Femur (tissue), 1 donor: ENCODE data around the gene DHX32.
"Not testable (repeated sequence)": the region's sequence is repeated elsewhere in the genome, so short reads cannot be mapped to it uniquely, and the experiment has no call there.

Experiments
- DNase-seq: peaks from one replicate; pipeline ENCODE4 v3.0.0-alpha.2; 2017

Gene DHX32

GRCh38 chr10:125895130-125896087 is 14.3 kb upstream of the DHX32 start:
- DNase-seq, result peak; percentile 78

GRCh38 chr10:125894176-125894575 is 13.1 kb upstream of the DHX32 start:
- DNase-seq, result not testable (repeated sequence)

GRCh38 chr10:125892402-125892801 is 11.3 kb upstream of the DHX32 start:
- DNase-seq, result not testable (repeated sequence)

- not testable (repeated sequence) for DNase-seq
Observed at GRCh38 chr10:125889441-125889840, 8.3 kb upstream of the DHX32 start.

- DNase-seq, result no peak
Observed at GRCh38 chr10:125886914-125887512, 5.9 kb upstream of the DHX32 start.

GRCh38 chr10:125883211-125883610 is 2.1 kb upstream of the DHX32 start:
- no peak for DNase-seq

- no peak for DNase-seq
Observed at GRCh38 chr10:125882596-125882995, 1.5 kb upstream of the DHX32 start.

GRCh38 chr10:125880719-125881118 is 373 bp downstream of the DHX32 start:
- DNase-seq, result no peak

GRCh38 chr10:125878957-125879835 is 1.9 kb downstream of the DHX32 start:
- no peak for DNase-seq

GRCh38 chr10:125871338-125871737 is 9.8 kb downstream of the DHX32 start:
- DNase-seq, result no peak

GRCh38 chr10:125868372-125868975 is 12.6 kb downstream of the DHX32 start:
- DNase-seq, result no peak

GRCh38 chr10:125866421-125867029 is 14.6 kb downstream of the DHX32 start:
- DNase-seq, result no peak

- DNase-seq, result no peak
Observed at GRCh38 chr10:125865120-125865519, 16.0 kb downstream of the DHX32 start.

- DNase-seq, result no peak
Observed at GRCh38 chr10:125859128-125859817, 21.8 kb downstream of the DHX32 start.

GRCh38 chr10:125857185-125857760 is 23.8 kb downstream of the DHX32 start:
- no peak for DNase-seq

GRCh38 chr10:125852487-125852886 is 28.6 kb downstream of the DHX32 start:
- no peak for DNase-seq

GRCh38 chr10:125850766-125851731 is 30.0 kb downstream of the DHX32 start:
- DNase-seq, result no peak

- DNase-seq, result no peak
Observed at GRCh38 chr10:125849448-125849847, 31.6 kb downstream of the DHX32 start.

- no peak for DNase-seq
Observed at GRCh38 chr10:125848857-125849256, 32.2 kb downstream of the DHX32 start.

GRCh38 chr10:125848371-125848770 is 32.7 kb downstream of the DHX32 start:
- no peak for DNase-seq
